ENCODE data around the gene FHL1.

The FHL1 gene

GRCh38 chrX:136185401-136186022 lies 38.2 kb downstream of the FHL1 start:
- no peak for DNase-seq (ENCODE audit: low read depth in 3 of 3)

DNA sequence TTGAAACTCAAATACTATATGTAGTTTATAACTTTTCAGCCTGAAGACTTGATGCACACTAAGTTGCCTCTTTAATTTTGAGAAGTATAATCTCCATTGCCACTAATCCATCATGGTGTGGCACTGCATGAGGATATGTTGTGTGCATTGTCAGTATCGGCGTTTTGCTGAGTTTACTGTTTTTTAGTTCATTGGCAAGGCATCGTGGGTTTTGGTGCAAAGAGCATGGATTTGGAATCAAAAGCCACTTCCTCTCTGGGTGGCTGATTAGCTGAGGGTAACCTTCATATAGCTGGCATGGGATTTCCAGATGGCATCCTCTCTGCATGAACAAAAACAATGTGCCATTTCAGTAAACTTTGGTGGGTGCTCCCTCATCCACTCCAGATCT lies 38.7 kb downstream of the FHL1 start:
- DNase-seq (ENCODE audit: low read depth in 3 of 3): no peak

GRCh38 chrX:136189222-136189621 lies 41.9 kb downstream of the FHL1 start:
- no peak for DNase-seq (ENCODE audit: low read depth in 3 of 3)

GRCh38 chrX:136190038-136190713 lies 42.8 kb downstream of the FHL1 start:
- DNase-seq (ENCODE audit: low read depth in 3 of 3): no peak

GRCh38 chrX:136191171-136191570 lies 43.8 kb downstream of the FHL1 start:
- DNase-seq (ENCODE audit: low read depth in 3 of 3): no peak

DNA sequence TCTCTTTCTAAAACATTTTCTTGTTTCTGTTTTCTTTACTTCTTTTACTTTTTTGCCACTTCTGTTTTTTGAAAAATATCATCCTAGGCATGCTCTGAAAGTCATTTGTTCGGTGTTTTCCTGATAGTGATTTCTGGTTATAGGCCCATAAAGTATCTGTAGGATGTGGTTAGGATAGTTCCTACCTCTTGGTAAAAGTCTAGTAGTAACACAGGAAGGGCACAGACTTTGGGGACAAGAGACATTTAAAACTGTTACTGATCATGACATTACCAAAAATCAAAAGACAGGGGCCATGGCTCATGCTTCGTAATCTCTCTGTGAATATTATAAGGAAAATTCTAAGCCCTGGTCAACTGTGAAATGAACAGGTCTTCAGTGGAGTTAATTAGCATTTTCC lies 44.8 kb downstream of the FHL1 start:
- no peak for DNase-seq (ENCODE audit: low read depth in 3 of 3)

DNA sequence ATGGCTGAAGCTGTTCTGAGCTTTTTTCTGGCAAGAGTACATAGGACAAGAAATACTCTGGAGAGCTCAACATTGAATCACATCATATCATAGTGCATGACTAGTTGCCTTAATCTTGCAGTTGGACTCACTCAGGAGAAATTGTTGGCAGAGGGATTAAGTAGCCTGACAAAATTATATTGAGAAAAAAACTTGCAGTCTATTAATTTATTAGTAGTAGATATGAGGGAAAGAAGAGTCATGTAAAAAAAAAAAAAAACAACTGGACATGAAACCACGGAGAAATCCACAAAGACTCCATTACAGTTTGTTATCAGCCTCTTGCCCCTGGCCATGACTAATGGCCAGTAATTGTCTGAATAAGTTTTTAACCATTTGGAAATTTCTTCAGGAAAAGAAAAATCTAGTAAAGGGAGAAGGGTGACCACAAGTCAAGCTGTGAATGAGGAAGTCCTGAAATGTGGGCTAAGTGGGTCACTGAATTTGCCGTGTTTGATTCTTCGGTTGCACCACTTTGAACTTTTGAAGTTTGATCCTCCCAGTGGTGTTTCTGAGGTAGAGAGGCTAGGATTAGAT lies 45.6 kb downstream of the FHL1 start:
- no peak for DNase-seq (ENCODE audit: low read depth in 3 of 3)

DNA sequence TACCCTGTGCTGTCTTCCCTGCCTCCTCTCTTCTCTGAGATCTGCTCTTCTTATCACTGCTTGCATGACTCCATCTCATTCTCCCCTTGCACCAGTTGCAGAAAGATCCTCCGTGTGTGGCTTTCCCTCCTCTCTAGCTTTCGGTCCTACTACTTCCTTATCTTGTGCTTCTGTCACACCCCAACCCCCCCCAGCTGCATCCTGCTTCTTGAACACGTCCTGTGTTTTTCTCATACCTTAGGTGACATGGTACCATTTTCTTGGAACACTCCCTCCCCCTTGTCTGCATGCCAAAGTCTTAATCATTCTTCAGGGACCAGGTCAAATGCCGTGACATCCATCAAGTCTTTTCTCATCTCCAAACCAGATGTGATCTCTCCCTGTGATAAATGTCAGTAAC lies 46.4 kb downstream of the FHL1 start:
- DNase-seq (ENCODE audit: low read depth in 3 of 3): no peak

DNA sequence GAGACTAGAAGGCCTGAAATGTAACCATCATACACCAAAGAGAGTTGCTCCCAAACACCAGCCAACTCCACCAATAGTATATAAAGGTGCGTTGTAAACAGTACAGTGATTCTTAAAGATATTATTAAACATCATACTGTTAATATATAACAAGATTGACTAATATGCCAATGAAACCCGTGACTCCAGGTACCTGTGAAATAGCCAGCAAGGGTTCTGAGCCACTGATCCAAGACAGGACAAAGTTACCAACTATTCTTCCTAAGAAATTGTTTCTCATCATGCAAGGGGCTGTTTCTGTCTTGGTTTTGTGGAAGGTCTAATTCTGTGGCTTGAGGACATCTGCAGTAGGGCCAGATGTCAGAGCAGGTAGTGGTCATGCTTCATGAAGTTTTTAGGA lies 47.2 kb downstream of the FHL1 start:
- DNase-seq (ENCODE audit: low read depth in 3 of 3): no peak

GRCh38 chrX:136195247-136195646 lies 47.9 kb downstream of the FHL1 start:
- no peak for DNase-seq (ENCODE audit: low read depth in 3 of 3)

DNA sequence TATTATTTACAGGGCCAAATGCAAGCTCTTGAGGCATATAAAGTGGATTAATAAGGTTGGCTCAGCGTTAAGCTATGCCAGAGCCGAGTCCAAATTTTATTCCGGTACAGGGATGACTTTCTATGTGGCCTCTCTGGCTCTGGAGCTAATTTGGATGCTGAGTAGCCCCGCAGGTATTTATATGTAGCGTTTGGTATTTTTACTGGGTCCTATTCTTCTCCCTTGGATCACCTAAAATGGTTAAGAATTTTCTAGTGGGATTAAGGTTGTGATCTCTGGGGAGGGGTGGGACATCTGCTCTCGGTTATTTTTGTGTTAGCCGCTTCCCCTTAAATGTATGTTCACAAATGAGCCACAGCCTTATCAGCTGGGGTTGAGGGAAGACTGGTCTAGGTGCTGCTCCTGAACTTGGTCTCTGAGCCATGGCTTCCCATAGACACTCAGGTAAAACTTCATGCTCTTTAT lies 49.4 kb downstream of the FHL1 start:
- DNase-seq (ENCODE audit: low read depth in 3 of 3): no peak

- DNase-seq (ENCODE audit: low read depth in 3 of 3): no peak
These were observed 50.7 kb downstream of the FHL1 start for GRCh38 chrX:136198010-136198409.

DNA sequence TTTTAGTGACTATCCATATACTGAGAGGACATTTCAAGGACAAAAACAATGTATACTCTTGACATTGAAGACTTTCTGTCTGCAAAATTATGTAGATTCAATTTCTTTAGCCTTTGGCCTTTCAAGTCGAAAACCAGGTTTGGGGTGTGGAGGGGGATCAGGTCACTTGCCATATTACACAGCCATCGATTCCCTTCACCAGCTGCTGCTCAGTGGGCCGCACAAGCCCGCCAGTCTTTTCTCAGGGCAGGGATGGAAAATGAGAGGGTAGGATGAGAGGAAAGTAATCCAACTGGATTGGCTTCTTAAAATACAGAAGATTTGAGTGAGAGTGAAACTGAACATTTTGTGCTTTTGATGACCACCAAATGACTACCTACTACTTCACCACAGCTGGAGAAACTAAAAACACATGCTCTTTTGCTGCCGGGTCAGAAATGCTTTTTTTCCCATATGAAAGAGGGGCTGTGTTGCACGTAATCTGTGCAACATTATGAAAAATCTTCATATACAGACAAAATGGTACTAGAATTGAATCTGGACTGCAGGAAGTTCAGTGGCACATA lies 51.4 kb downstream of the FHL1 start:
- DNase-seq (ENCODE audit: low read depth in 3 of 3): no peak

- DNase-seq (ENCODE audit: low read depth in 3 of 3): no peak
These were observed 52.0 kb downstream of the FHL1 start for GRCh38 chrX:136199365-136199764.

- no peak for DNase-seq (ENCODE audit: low read depth in 3 of 3)
These were observed 53.1 kb downstream of the FHL1 start for GRCh38 chrX:136200466-136200865.

- no peak for DNase-seq (ENCODE audit: low read depth in 3 of 3)
These were observed 54.3 kb downstream of the FHL1 start for GRCh38 chrX:136201601-136202000.

DNA sequence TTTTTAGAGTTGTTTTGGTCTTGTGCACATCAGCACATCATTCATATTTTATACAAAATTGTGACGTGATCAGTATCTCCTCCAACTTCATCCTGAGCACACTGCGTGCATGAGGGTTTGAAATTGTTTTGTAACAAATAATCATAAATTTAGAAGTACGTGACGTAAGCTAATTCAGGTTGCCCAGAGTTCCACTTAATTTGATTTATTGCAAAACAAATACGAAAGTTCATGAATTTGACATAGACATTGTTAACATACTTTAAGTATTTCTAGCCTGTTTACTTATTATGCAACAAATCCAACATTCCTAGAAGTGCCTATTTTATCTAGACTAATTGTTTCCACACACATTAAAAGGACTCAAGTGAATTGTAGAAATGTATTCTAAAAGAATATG lies 55.6 kb downstream of the FHL1 start:
- DNase-seq (ENCODE audit: low read depth in 3 of 3): no peak

DNA sequence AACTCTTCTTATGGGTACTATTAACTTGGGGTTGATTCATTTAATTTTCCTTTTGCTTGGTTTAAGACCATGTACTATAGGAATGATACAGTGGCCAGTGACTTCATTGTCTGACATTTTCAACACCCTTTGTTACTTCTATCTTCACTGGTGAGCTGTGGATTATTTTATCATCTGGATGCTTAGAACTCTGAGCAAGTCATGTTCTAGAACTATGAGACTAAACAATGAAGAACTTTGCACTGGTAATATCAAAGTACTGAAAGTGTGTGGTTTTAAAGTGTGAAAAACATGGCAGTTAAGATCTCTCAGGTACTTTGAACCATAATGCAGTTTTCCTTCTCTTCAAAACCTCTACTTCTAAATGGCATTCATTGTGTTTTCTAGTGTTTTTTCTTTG lies 56.1 kb downstream of the FHL1 start:
- no peak for DNase-seq (ENCODE audit: low read depth in 3 of 3)

- DNase-seq (ENCODE audit: low read depth in 3 of 3): no peak
These were observed 56.6 kb downstream of the FHL1 start for GRCh38 chrX:136203951-136204350.

DNA sequence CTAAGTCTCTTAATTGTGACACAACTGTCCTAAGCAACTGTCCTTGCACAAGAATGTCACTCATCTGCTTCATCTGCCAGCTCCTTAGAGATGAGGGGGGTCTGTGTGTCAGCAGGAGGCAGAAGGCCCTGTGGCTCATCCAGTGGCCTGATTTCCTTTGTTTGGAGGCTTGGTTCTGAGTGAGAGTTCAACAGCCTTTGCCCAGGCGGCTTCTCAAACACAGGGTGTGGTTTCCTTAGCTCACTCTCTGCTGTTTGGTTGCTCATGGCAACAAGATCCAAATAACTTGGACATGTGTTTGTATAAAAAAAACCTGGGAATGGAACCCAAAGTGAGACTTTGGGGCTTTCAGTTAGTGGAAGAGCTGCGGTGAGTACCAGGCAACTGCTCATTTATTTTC lies 57.2 kb downstream of the FHL1 start:
- DNase-seq (ENCODE audit: low read depth in 3 of 3): no peak

DNA sequence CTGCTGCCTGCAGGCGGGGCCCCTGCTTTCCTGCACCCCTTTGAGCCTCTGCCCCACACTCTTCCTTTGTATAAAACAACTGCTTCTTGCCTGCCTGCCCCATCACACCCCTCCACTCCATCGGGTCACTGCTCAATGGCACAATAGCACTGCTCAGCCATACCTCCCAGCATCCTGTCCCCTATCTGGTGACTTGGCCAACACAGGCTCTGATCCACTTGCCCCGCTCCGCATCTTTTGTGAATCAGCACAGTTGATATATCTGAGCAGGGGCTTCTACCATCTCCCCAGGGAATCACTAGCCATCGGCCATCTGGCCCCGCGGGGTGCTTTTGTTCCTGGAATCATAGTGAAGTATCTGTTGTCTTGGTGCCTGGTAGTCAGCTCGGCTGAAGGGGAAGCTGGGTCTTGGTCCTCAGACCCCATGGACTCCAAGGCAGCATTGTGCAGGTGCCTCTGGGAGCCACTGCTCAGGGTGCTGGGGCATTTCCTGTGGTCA lies 58.6 kb downstream of the FHL1 start:
- no peak for DNase-seq (ENCODE audit: low read depth in 3 of 3)

- no peak for DNase-seq (ENCODE audit: low read depth in 3 of 3)
These were observed 59.6 kb downstream of the FHL1 start for GRCh38 chrX:136206916-136207315.

- DNase-seq (ENCODE audit: low read depth in 3 of 3): no peak
These were observed 60.2 kb downstream of the FHL1 start for GRCh38 chrX:136207546-136207945.
